Suprapubic skin (tissue), 3 donors: ENCODE results near the gene UBAC1.

Experiments
- CTCF ChIP-seq, 2 donors: fragments of 200-600 bp in 1 of 2; fragments of 450-650 bp in 1 of 2; sonication (generic) in 1 of 2; IDR thresholded peaks; one replicate each; pipeline ENCODE4 v1.5.1; 2016 to 2019; ENCODE audit warnings: antibody characterized with exemption in 2 of 2, mild to moderate bottlenecking in 1 of 2, moderate library complexity in 1 of 2
- POLR2A ChIP-seq, 2 donors: fragments of 450-650 bp; IDR thresholded peaks; one replicate each; pipeline ENCODE4 v1.6.1; 2017; ENCODE audit warnings: antibody characterized with exemption in 2 of 2, mild to moderate bottlenecking in 2 of 2, moderate library complexity in 2 of 2

GRCh38 chr9:135888766-135889394 is 72.3 kb downstream of the UBAC1 start:
- TF ChIP-seq CTCF (IDR thresholded peaks at IDR 0.05) (no peak), POLR2A (IDR thresholded peaks at IDR 0.05) (no peak)
